Neuronal stem cell (in vitro differentiated cells): ENCODE data around the gene HSD11B2.
A peak's percentile ranks its signal among the peaks of the same experiment; 100 is the strongest.

Experiments used
- DNase-seq: peaks from one replicate; pipeline ENCODE4 v3.0.0-alpha.2; 2013; ENCODE audit warnings: low spot score
- H2AFZ ChIP-seq: one replicate; pipeline ENCODE4 v1.6.1; 2013; ENCODE audit warnings: mild to moderate bottlenecking, low read length, inconsistent platforms
- H2AK5ac ChIP-seq: 2 replicates; pipeline ENCODE4 v1.6.1; 2013; ENCODE audit warnings: low read depth, mild to moderate bottlenecking, inconsistent platforms, low read length, moderate library complexity, mixed read lengths
- H2BK120ac ChIP-seq: 2 replicates; pipeline ENCODE4 v1.6.1; 2013; ENCODE audit warnings: low read depth, mild to moderate bottlenecking, inconsistent platforms, low read length, moderate library complexity, mixed read lengths
- H2BK12ac ChIP-seq: one replicate; pipeline ENCODE4 v1.6.1; 2013; ENCODE audit warnings: low read length, inconsistent platforms
- H2BK15ac ChIP-seq: 2 replicates; pipeline ENCODE4 v1.6.1; 2013; ENCODE audit warnings: mild to moderate bottlenecking, low read length, inconsistent platforms, mixed read lengths
- H2BK5ac ChIP-seq: one replicate; pipeline ENCODE4 v1.6.1; 2013; ENCODE audit warnings: inconsistent platforms, mild to moderate bottlenecking, low read length, moderate library complexity
- H3K14ac ChIP-seq: one replicate; pipeline ENCODE4 v1.6.1; 2013; ENCODE audit warnings: low read length, inconsistent platforms
- H3K18ac ChIP-seq: 2 replicates; pipeline ENCODE4 v1.6.1; 2013; ENCODE audit warnings: low read length, inconsistent platforms
- H3K23ac ChIP-seq: 2 replicates; pipeline ENCODE4 v1.6.1; 2013; ENCODE audit warnings: low read depth, mild to moderate bottlenecking, mixed read lengths, low read length, inconsistent platforms; ENCODE audit not compliant: poor library complexity
- H3K27ac ChIP-seq: replicated peaks from 3 replicates; pipeline ENCODE4 v1.5.1; 2013; ENCODE audit warnings: low read length, inconsistent platforms
- H3K27me3 ChIP-seq, 3 experiments: 2 replicates each; pipeline ENCODE4 v1.6.1; 2013; ENCODE audit warnings: low read length in 3 of 3, mild to moderate bottlenecking in 2 of 3, inconsistent platforms in 1 of 3, low read depth in 1 of 3, mixed read lengths in 1 of 3, moderate library complexity in 1 of 3; ENCODE audit not compliant: control insufficient read depth in 3 of 3, insufficient read depth in 3 of 3
- H3K36me3 ChIP-seq, 2 donors: replicated peaks in 1 of 2; 2 replicates each; pipeline ENCODE4 v1.6.1; 2013; ENCODE audit warnings: low read length in 2 of 2; ENCODE audit not compliant: control insufficient read depth in 2 of 2, insufficient read depth in 2 of 2
- H3K4ac ChIP-seq: 2 replicates; pipeline ENCODE4 v1.6.1; 2013; ENCODE audit warnings: inconsistent platforms, mild to moderate bottlenecking, low read length, moderate library complexity
- H3K4me1 ChIP-seq, 2 donors: 1 replicate in 1 of 2; 2 replicates in 1 of 2; pipeline ENCODE4 v1.6.1; 2013; ENCODE audit warnings: low read length in 2 of 2, low read depth in 1 of 2; ENCODE audit not compliant: control insufficient read depth in 2 of 2, insufficient read depth in 1 of 2
- H3K4me2 ChIP-seq: one replicate; pipeline ENCODE4 v1.6.1; 2013; ENCODE audit warnings: mild to moderate bottlenecking, low read length, inconsistent platforms; ENCODE audit not compliant: insufficient read depth, poor library complexity, severe bottlenecking
- H3K4me3 ChIP-seq, 2 donors: 2 replicates each; pipeline ENCODE4 v1.5.1; 2013; ENCODE audit warnings: low read length in 2 of 2, mild to moderate bottlenecking in 2 of 2, inconsistent platforms in 1 of 2, moderate library complexity in 1 of 2
- H3K79me1 ChIP-seq: one replicate; pipeline ENCODE4 v1.6.1; 2013; ENCODE audit warnings: low read depth, mild to moderate bottlenecking, inconsistent platforms, low read length, moderate library complexity
- H3K9ac ChIP-seq: one replicate; pipeline ENCODE4 v1.6.1; 2013; ENCODE audit warnings: mild to moderate bottlenecking, low read depth, low read length, inconsistent platforms; ENCODE audit not compliant: poor library complexity
- H3K9me3 ChIP-seq, 2 donors: replicated peaks in 1 of 2; 2 replicates each; pipeline versions ENCODE3 to v1.6.1; 2013; ENCODE audit warnings: low read length in 2 of 2, mild to moderate bottlenecking in 2 of 2, inconsistent platforms in 1 of 2, low read depth in 1 of 2, mixed read lengths in 1 of 2, moderate library complexity in 1 of 2; ENCODE audit not compliant: control insufficient read depth in 2 of 2, insufficient read depth in 1 of 2
- H4K8ac ChIP-seq: one replicate; pipeline ENCODE4 v1.6.1; 2013; ENCODE audit warnings: low read depth, mild to moderate bottlenecking, inconsistent platforms, low read length, moderate library complexity
- H4K91ac ChIP-seq: one replicate; pipeline ENCODE4 v1.6.1; 2013; ENCODE audit warnings: low read length, low read depth, mild to moderate bottlenecking, inconsistent platforms; ENCODE audit not compliant: poor library complexity
- WGBS, 2 donors: extraction: QIAGEN DNeasy Blood & Tissue Kit; methylation state at CpG; one replicate each; pipeline ENCODE4 v1.1.7; 2013; ENCODE audit warnings: missing lambda C conversion rate in 2 of 2, mixed read lengths in 1 of 2; ENCODE audit not compliant: insufficient read length in 2 of 2, insufficient replicate concordance in 1 of 2; ENCODE audit errors: extremely low coverage in 2 of 2; 5-methylcytosine and 5-hydroxymethylcytosine counted together

The HSD11B2 gene

DNA sequence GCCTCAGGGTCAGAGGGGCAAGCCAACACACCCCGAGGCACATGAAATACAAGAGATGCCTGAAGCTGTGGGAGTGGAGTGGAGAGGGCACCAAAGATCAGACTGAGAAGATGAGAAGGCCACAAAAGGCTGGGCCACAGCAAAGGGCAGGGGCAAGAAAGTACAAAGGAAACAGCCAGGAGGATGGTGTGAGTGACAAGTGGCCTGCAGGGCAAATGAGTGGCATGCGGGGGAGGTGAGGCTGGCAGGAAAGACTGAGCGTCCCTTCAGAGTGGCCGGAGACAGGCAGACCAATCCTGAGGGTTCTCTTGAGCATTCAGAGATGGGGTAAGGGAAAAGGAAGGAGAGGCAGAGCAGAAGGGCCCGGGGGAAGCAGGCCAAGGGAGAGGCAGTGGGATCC lies 23.2 kb downstream of the HSD11B2 start:
- Histone ChIP-seq H4K8ac (no peak overlapping the region), H3K79me1 (peaks cover 3% of the 10 kb centered on the region), H3K23ac (no peak overlapping the region), H3K4ac (no peak overlapping the region), H2BK5ac (no peak overlapping the region), H2BK120ac (no peak overlapping the region), H3K36me3 (peaks cover 0 to 37% of the 10 kb centered on the region in 2 donors), H3K14ac (no peak overlapping the region), H3K9me3 (no peaks in the 10 kb centered on the region), H2AK5ac (no peak overlapping the region), H3K4me3 (no peak overlapping the region), H4K91ac (no peak overlapping the region), H3K18ac (no peak overlapping the region), H3K4me2 (no peak overlapping the region), H2BK15ac (no peak overlapping the region), H3K4me1 (peaks cover 3 to 7% of the 10 kb centered on the region in 2 donors), H3K27me3 (no peaks in the 10 kb centered on the region), H3K27ac (no peak overlapping the region), H3K9ac (no peak overlapping the region), H2BK12ac (no peak overlapping the region), H2AFZ (no peak overlapping the region)
- WGBS, 2 donors, result no CpG with 5 or more reads among the region's 5 CpGs
- no peak for DNase-seq

DNA sequence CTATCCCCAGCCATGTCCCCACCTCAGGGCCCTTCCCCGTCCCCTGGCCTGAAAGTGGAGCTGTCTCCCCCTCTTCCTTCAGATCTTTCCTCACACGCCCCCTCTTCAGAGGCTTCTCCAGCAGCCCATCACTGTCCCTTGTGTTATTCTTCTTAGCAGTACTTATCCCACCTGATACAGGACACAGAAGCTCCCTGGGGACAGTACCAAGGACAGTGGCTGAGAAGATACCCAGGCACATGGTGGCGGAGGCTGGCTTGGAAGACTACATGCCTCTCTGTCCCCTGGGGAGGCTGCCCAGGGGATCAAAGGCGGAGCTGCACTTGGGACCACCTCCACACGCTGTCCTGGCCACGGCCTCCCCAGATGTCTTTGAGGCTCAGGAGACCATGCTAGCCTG lies 23.9 kb downstream of the HSD11B2 start:
- Histone ChIP-seq H3K27me3 (no peaks in the 10 kb centered on the region), H2BK15ac (no peak overlapping the region), H3K4me1 (peaks cover 3 to 7% of the 10 kb centered on the region in 2 donors)

GRCh38 chr16:67456391-67457081 lies 25.6 kb downstream of the HSD11B2 start:
- no peak overlapping the region for H2BK5ac ChIP-seq
- H3K79me1 ChIP-seq, result peaks cover 3% of the 10 kb centered on the region
- H3K27ac ChIP-seq, result no peak overlapping the region
- no peak overlapping the region for H3K4me2 ChIP-seq
- H3K27me3 ChIP-seq, result no peaks in the 10 kb centered on the region
- H2BK120ac ChIP-seq, result no peak overlapping the region
- H3K4me1 ChIP-seq, result peaks cover 3 to 7% of the 10 kb centered on the region in 2 donors
- no CpG with 5 or more reads among the region's 6 CpGs for WGBS, 2 donors
- no peak overlapping the region for H4K8ac ChIP-seq
- no peak overlapping the region for H3K23ac ChIP-seq
- no peak overlapping the region for H2BK12ac ChIP-seq
- no peak overlapping the region for H3K18ac ChIP-seq
- no peak overlapping the region for H3K4me3 ChIP-seq
- H3K14ac ChIP-seq, result no peak overlapping the region
- no peak overlapping the region for H4K91ac ChIP-seq
- H3K9me3 ChIP-seq, result no peaks in the 10 kb centered on the region
- no peak overlapping the region for H2AFZ ChIP-seq
- H3K4ac ChIP-seq, result no peak overlapping the region
- DNase-seq, result no peak
- no peak overlapping the region for H3K9ac ChIP-seq
- H3K36me3 ChIP-seq, result peaks cover 0 to 19% of the 10 kb centered on the region in 2 donors
- H2BK15ac ChIP-seq, result no peak overlapping the region
- no peak overlapping the region for H2AK5ac ChIP-seq

More for the DNA sequence above, 23.9 kb downstream of the HSD11B2 start:
- no CpG with 5 or more reads among the region's 6 CpGs for WGBS, 2 donors
- H3K79me1 ChIP-seq, result peaks cover 3% of the 10 kb centered on the region
- H3K36me3 ChIP-seq, result peaks cover 0 to 32% of the 10 kb centered on the region in 2 donors
- no peak overlapping the region for H3K18ac ChIP-seq
- H2BK12ac ChIP-seq, result no peak overlapping the region
- no peak for DNase-seq
- no peak overlapping the region for H3K4ac ChIP-seq
- H3K9me3 ChIP-seq, result no peaks in the 10 kb centered on the region
- no peak overlapping the region for H2AFZ ChIP-seq
- H4K8ac ChIP-seq, result no peak overlapping the region
- no peak overlapping the region for H4K91ac ChIP-seq
- no peak overlapping the region for H3K23ac ChIP-seq
- no peak overlapping the region for H2BK120ac ChIP-seq
- no peak overlapping the region for H3K14ac ChIP-seq
- H3K4me2 ChIP-seq, result no peak overlapping the region
- H2AK5ac ChIP-seq, result no peak overlapping the region
- no peak overlapping the region for H3K27ac ChIP-seq
- no peak overlapping the region for H3K9ac ChIP-seq
- no peak overlapping the region for H3K4me3 ChIP-seq
- H2BK5ac ChIP-seq, result no peak overlapping the region

- Histone ChIP-seq H3K23ac (no peak overlapping the region), H3K9me3 (no peaks in the 10 kb centered on the region), H3K9ac (no peak overlapping the region), H3K27ac (no peak overlapping the region), H4K8ac (no peak overlapping the region), H3K4me3 (no peak overlapping the region), H2BK5ac (peak overlapping the region; percentile 27), H3K4ac (no peak overlapping the region), H3K4me1 (peaks cover 3 to 7% of the 10 kb centered on the region in 2 donors), H3K18ac (no peak overlapping the region), H3K14ac (peak overlapping the region; percentile 47), H3K79me1 (peaks cover 3% of the 10 kb centered on the region), H2AK5ac (peak overlapping the region; percentile 50), H3K27me3 (no peaks in the 10 kb centered on the region), H3K4me2 (no peak overlapping the region), H2BK120ac (no peak overlapping the region), H2AFZ (no peak overlapping the region), H3K36me3 (peaks cover 0 to 13% of the 10 kb centered on the region in 2 donors), H2BK12ac (peak overlapping the region; percentile 67), H4K91ac (peak overlapping the region; percentile 54), H2BK15ac (no peak overlapping the region)
- no CpG with 5 or more reads among the region's 7 CpGs for WGBS, 2 donors
- no peak for DNase-seq
Measured at GRCh38 chr16:67457611-67458010, 26.7 kb downstream of the HSD11B2 start.
